GM12801 (cell line): Measurements from ENCODE around the gene DNAH2.

Experiments used
- TF ChIP-seq, protein P1 (sequence below): IDR thresholded peaks from one replicate; pipeline ENCODE4 v1.5.1; 2011; ENCODE audit warnings: control low read depth; ENCODE audit not compliant: insufficient read length; ENCODE audit errors: extremely low read depth

Gene DNAH2

GRCh38 chr17:7839876-7840261, 122.3 kb downstream of the DNAH2 start:
- TF ChIP-seq, protein P1, sequence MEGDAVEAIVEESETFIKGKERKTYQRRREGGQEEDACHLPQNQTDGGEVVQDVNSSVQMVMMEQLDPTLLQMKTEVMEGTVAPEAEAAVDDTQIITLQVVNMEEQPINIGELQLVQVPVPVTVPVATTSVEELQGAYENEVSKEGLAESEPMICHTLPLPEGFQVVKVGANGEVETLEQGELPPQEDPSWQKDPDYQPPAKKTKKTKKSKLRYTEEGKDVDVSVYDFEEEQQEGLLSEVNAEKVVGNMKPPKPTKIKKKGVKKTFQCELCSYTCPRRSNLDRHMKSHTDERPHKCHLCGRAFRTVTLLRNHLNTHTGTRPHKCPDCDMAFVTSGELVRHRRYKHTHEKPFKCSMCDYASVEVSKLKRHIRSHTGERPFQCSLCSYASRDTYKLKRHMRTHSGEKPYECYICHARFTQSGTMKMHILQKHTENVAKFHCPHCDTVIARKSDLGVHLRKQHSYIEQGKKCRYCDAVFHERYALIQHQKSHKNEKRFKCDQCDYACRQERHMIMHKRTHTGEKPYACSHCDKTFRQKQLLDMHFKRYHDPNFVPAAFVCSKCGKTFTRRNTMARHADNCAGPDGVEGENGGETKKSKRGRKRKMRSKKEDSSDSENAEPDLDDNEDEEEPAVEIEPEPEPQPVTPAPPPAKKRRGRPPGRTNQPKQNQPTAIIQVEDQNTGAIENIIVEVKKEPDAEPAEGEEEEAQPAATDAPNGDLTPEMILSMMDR: no peak

DNA sequence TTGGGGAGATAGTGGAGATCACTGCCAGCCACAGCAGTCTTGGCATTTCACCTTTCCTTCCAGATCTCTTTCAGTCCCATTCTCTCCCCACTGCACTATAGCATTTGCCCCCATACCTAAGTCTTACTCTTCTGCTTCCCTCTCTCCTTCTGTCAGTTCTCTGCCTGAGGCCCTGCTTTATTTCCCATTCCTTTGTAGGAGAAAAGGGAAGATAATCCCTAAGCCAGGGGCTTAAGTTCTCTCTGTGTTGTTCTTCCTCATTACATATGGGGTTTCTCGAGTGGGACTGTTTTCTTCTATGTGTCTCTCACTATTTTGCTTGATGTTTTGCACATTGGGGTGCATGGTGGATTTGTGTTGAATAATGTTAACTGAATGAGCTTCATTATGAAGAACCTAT, 122.9 kb downstream of the DNAH2 start:
- TF ChIP-seq, protein P1: no peak

- TF ChIP-seq, protein P1: no peak
These were observed 123.3 kb downstream of the DNAH2 start for GRCh38 chr17:7840875-7841274.

DNA sequence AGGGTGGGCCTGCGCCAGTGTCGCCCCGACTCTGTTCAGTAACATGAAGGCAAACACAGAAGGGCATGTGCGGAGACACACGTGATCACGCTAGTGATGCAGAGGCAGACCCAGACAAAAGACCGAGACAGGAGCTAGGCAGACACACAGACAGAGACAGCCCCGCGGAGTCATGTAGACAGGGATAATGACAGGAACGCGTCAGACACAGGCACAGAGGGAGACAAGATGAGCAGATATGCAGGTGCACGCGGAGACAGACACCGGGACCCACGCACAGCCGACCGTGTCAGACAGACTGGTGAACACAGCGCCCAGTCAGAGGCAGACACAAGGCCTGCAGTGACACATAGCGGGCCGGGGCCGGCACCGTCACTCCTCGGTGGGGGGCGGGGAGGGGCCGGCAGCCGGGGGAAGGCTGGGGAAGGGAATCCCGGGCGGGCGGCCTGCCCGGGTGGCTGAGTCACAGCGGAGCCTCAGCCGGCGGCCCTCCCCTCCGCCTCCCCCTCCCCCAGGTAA, 123.9 kb downstream of the DNAH2 start:
- TF ChIP-seq, protein P1: no peak

GRCh38 chr17:7841915-7842379, 124.4 kb downstream of the DNAH2 start:
- TF ChIP-seq, protein P1: no peak

GRCh38 chr17:7842380-7843256, 125.1 kb downstream of the DNAH2 start:
- TF ChIP-seq, protein P1: no peak

DNA sequence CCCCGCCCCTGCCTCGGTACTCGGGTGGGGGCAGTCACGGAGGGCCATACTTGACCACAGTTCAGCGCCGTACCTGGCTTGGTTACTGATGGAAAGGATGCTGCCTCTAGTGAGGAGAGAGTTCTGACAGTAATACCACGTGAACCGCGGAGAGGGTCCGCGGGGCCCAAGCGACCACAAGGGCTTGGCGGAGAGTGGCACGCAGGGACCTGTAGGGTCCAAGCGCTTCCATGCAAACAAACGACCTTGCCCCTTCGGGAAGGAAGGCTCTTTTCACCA, 125.7 kb downstream of the DNAH2 start:
- TF ChIP-seq, protein P1: no peak
